DLD1 (cell line): ENCODE measurements around the gene SDC1.

Experiments used
- in situ Hi-C: cut with HindIII; loops from 2 replicates; pipeline ENCODE4 v1.10.0; 2017; ENCODE audit warnings: low sequenced_read_pairs

SDC1 gene

GRCh38 chr2:20186855-20187187, 38.1 kb downstream of the SDC1 start:
- in situ Hi-C loops, result no loop called here

GRCh38 chr2:20186078-20186854, 38.7 kb downstream of the SDC1 start:
- in situ Hi-C loops, result no loop called here

DNA sequence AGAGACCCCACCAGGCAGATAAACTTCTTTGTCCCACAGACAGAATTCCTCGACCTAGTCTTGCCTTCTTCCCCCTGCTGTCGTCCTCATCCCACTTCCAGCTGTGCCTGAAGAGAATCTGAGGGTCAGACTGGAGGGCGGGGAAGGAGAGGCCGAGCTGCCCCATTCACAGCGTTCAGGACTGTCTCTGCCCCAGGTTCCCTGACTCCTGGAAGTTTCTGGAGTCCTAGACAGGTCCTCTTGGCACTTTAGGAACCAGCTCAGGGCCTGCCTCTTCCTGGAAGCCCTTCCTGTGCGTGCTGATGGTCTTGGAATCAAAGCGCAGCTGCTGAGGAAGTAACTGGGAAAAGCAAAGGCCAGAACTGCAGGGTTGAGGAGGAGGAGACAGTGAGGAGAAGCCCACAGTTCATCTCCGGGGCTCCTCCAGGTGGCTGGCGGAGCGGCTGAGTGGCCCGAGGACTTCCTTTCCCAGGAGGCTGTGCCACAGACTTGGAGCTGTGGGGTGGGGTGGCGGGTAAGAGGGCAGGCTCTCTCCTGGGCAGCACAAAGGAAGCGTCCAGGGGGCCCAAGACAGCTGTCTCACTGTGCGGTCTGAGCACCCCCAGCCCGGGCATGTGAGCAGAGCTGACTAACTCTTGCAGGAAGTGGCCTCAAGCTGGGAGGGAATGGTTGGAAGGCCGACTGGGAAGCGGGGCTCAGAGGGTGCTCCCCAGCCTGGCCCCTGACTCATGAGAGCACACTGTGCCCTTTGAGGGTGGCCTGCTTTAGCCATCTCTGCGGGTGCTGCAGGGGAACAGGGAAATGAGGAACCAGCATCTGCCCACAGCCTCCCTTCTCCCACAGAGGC, 39.5 kb downstream of the SDC1 start:
- in situ Hi-C loops, result no loop called here

DNA sequence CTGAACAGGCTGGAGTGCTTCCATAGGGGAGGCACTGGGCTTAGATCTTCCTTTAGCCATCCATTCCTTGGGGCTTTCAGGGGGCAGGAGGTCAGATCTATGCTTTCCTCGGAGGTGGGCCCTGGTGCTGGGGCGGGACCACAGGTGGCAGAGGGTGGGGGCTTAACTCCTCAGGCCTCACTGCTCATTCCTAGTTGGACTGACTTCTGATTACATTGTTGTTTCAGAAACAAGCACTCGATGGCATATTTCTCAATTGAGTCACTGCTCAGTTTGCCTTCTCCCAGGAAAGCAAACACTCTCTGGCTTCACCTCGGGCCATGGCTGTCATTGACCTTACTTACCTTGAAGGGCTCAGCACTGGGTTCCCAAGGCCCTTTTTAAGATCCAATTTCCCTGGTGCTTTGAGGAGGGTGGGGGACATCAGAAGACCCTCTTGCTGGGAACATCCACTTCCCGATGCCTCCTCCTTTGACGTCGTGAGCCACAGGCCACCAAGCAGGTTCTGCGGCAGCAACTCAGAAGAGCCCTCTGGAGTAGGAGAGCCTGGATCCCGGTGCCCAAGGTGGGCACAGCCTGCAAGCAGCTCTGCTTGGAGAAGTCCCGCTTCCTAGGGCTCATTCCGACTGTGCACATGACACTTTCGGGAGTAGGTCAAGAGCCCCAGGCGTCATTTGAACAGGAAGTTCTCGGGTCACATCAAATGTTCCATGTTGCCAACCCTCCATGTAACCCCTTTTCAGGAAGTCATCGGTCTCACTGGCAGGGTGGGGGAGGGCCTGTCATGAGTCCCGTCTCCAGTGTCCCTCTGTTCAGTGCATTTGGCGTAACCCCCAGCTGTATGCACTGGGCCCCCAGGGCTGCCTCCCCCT, 40.6 kb downstream of the SDC1 start:
- in situ Hi-C loops, result no loop called here

DNA sequence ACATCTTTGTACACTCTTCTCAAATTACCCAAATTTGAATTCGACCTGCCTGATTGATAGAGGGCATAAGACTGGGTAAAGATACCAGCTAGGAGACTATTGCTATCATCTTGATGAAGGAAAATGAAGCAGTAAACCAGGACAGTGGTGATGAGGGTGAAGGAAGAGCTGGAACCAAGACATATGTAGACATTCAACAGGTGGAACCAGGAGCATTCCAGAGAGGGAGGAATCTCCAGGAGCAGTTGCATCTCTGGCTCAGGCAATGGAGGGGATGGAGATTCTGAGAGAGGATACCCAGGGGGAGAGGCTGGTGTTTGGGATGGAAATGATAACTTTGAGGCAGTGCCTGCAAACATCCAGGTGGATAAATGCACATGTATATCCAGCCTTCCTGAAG, 41.6 kb downstream of the SDC1 start:
- in situ Hi-C loops, result no loop called here

GRCh38 chr2:20182241-20182931, 42.5 kb downstream of the SDC1 start:
- in situ Hi-C loops, result no loop called here

GRCh38 chr2:20181761-20182160, 43.2 kb downstream of the SDC1 start:
- in situ Hi-C loops, result no loop called here

DNA sequence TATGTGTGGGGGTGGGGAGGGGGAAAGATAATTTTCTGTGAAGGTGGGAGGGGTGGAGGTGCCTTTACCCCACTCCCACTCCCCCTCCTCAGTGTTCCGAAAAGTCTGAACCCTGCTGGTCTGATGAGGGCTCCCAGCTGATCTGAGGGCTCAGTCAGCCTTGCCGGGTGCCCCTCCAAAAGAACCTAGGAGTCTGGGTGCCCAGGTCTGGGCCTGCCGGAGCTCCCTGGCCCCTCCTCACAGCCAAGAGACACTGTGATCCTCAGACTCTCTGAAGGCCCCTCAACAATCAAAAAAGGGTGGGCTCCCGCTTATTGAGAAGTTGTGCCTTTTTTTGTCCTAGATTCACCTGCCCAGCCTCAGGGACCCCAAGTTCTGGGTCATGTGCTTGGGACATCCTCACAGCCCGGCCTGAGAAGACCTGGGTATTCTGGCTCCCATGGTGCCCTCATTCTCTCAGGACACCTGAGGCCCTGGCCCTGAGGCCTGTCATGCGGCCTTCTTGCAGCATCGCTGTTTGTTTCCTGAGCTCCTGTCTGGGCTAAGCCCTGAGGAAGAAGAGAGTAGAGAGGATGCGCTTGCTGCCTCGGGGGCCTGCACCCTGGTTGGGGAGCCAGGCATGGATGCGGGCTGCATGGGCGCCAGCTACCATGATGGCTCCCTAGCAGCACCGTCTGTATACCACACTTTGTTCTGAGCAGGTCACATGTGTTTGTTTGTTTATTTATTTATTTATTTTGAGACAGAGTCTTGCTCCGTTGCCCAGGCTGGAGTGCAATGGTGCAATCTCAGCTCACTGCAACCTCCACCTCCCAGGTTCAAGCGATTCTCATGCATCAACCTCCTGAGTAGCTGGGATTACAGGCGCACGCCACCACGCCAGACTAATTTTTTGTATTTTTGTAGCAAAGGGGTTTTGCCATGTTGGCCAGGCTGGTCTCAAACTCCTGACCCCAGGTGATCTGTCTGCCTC, 44.0 kb downstream of the SDC1 start:
- in situ Hi-C loops, result no loop called here

DNA sequence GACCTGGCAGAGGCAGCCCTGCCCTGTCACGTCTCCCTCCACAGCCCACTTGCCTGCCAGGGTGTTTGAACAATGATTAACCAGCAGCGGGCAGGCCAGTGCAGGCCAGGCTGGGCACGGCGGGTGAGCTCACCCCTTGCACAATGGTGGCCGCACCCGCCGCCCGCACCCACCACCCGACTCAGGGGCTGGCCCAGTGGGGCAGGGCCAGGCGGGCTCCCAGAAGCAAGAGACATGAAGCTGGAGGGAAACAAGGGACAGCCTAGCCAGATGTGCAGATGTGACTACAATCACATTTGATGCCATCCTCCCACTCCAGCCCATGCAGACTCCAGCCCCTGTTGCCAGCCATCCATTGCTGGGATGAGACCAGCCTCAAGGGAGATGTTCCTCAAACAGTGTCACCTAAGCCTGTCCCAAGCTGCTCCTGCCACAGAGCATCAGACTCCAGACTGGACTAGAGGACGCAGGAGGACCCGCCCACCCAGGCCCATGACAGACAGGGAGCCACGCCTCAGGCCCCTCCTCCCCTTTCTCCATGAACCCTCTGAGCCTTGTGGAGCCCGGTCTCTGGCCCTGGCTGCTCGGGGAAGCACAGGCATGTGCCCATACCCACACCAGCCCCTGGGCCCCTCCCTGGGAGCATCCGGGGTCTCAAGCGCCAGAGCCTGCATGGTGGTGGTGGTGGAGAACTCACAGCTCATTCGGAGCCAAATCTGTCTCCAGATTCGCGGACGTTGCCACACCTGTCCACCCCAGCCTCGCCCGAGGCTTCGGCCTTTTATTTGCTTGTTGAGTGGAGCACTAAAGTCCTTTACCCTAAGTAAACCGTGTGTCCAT, 45.0 kb downstream of the SDC1 start:
- in situ Hi-C loops, result no loop called here

DNA sequence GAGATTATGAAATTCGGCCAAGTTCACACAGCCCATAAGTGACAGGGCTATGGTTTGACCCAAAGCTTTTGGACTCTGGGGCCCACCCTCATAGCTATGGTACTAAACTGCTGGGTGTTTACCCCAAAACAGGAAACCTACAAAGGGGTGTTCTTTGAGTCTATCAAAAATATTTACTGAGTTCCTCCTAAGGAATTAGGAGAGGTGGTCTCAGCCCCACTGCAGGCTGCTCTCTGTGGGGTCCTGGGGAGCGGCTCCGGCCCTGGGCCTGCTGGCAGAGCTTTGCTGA, 45.5 kb downstream of the SDC1 start:
- in situ Hi-C loops, result no loop called here

DNA sequence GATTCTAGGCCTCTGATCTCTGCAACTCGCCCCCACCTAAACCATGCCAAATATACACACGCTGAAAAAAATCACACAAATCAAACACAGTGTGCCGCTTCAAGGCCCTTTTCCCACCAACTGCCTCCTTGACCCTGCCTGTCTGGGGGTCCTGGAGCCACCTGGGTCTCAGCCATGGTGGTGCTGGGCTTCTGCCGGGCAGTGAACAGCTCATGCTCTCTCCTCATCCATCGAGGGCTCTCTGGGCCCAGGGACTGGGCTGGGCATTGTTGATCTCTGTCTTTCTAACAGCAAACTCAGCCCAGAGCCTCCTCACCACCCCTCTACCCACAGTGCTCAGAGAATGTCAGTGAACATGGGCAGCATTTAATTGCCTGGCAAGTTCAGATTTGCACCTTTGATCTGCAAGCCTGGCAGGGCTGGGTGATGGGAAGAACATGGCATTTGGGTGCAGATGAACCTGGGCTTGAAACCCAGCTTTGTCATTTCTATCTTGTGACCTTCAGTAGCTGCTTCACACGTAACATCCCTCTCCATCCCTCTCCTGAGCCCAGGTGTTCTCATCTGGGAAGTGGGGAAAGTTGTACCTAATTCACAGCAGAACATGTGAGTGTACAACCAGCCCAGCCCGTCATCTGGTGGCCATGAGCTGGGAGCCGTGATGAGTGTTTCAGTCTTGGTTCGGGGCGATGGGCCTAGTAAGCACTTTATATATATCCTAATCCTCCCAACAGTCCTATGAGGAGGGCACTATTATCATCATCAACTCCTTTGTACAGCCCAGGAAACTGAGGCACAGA, 46.1 kb downstream of the SDC1 start:
- in situ Hi-C loops, result no loop called here

DNA sequence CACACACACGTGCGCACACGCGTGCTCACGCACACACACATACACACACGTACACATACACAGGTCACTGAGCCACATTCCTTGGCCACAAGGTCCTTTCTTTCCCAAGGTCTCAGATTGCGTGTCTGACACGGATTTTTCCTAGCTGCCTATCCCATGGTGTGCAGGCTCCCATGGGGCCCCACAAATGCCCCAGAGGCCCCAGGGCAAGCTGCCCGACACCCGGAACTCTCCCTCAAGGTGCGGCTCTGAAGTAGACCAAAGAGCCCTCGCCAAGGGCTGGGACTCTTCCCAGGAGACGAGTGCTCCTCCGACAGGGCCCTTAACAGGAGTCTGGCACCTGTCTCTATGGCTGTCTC, 46.7 kb downstream of the SDC1 start:
- in situ Hi-C loops, result no loop called here

GRCh38 chr2:20177556-20178248, 47.2 kb downstream of the SDC1 start:
- in situ Hi-C loops, result no loop called here

- in situ Hi-C loops, result no loop called here
Observed at GRCh38 chr2:20176760-20177159, 48.2 kb downstream of the SDC1 start.

- in situ Hi-C loops, result no loop called here
Observed at GRCh38 chr2:20175931-20176330, 49.0 kb downstream of the SDC1 start.

DNA sequence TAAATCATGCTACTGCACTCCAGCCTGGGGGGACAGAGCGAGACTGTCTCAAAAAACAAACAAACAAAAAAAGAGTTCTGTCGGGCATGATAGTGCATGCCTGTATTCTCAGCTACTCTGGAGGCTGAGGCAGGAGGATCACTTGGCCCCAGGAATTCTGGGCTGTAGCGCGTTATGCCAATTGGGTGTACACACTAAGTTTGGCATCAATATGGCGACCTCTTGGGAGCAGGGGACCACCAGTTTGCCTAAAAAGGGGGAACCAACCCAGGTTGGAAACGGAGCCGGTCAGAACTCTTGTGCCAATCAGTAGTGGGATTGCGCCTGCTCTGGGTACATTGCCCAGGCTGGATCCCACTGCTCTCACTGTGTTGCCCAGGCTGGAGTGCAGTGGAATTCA, 49.7 kb downstream of the SDC1 start:
- in situ Hi-C loops, result no loop called here

DNA sequence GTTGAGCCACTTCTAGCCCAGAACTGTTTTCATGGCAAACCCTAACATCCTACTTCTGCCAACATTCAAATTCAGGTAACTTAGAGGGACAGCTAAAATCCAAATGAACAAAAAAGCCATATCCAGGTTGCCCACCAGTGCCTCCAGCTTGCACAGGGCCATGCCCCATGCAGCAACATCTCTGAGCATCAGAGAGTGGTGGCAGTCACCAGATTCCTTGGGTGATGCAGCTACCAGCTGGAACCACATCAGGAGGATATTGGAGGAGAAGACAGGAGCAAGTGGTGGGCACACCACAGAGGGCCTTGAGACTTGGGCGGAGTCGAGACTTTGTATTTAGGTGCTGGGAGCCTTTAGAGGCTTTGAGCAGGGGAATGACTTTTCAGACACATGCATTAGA, 50.5 kb downstream of the SDC1 start:
- in situ Hi-C loops, result no loop called here
